Measurements from ENCODE around the gene ASB4.

DNA sequence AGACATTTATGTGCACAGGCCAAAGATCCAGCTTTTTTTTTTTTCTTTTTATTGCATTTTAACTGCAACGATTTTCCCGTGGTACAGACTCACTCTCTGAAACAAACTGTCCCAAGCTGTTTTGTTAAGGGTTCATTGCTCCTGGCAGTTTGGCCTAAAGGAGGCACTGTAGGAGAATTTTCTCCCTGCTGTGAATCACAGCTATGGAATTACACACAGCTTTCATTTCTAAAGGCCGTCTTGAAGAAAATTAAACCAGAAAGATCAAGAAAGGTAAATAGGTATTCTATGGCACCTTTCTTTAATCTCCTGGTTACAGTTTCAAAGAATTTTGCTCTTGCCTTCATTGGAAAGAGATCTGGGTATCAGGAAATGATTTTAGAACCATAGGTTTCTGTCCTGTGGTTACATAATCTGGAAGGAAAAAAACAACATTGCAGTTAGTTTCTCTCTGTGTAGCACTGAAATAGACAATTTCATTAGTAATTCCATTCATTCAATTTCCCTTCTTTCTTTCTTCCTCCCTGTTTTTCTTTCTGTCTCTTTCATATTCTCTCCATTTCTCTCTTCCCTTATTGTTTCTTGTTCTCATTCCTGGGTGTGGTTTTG lies 59.4 kb downstream of the ASB4 start:
- TF ChIP-seq GABPA (IDR thresholded peaks at IDR 0.05; ENCODE audit: low read depth) (no peak), CTCF (IDR thresholded peaks at IDR 0.05; ENCODE audit: insufficient read depth, low read length) (no peak)

Measured in HL-60 (cell line).